GM12891 (cell line): Measurements from ENCODE around the gene RCOR1.

Experiments
- DNase-seq: peaks from one replicate; pipeline ENCODE4 v3.0.0; 2011; ENCODE audit warnings: low spot score; ENCODE audit not compliant: insufficient read length
- FAIRE-seq: peaks from 2 replicates; lab custom pipeline; 2011; peaks lifted over from hg19 to GRCh38; lab: Jason Lieb, UNC
- PAX5 ChIP-seq: IDR thresholded peaks from 2 replicates; pipeline ENCODE4 v1.6.1; 2011; ENCODE audit warnings: low read length, moderate library complexity, mild to moderate bottlenecking; ENCODE audit not compliant: insufficient read depth, severe bottlenecking
- POLR2A ChIP-seq: IDR thresholded peaks from 2 replicates; pipeline ENCODE4 v1.6.1; 2011; ENCODE audit warnings: low read depth, low read length, control low read depth
- POLR2AphosphoS5 ChIP-seq: IDR thresholded peaks from 2 replicates; pipeline ENCODE4 v1.6.1; 2011; ENCODE audit warnings: low read depth, low read length, control low read depth
- POU2F2 ChIP-seq: IDR thresholded peaks from 2 replicates; pipeline ENCODE4 v1.6.1; 2011; ENCODE audit warnings: low read depth, mild to moderate bottlenecking, control low read depth, low read length, moderate library complexity
- SPI1 ChIP-seq: IDR thresholded peaks from 2 replicates; pipeline ENCODE4 v1.6.1; 2011; ENCODE audit warnings: low read depth, low read length, control low read depth
- TAF1 ChIP-seq: IDR thresholded peaks from 2 replicates; pipeline ENCODE4 v1.6.1; 2011; ENCODE audit warnings: low read depth, low read length, control low read depth

The RCOR1 gene

DNA sequence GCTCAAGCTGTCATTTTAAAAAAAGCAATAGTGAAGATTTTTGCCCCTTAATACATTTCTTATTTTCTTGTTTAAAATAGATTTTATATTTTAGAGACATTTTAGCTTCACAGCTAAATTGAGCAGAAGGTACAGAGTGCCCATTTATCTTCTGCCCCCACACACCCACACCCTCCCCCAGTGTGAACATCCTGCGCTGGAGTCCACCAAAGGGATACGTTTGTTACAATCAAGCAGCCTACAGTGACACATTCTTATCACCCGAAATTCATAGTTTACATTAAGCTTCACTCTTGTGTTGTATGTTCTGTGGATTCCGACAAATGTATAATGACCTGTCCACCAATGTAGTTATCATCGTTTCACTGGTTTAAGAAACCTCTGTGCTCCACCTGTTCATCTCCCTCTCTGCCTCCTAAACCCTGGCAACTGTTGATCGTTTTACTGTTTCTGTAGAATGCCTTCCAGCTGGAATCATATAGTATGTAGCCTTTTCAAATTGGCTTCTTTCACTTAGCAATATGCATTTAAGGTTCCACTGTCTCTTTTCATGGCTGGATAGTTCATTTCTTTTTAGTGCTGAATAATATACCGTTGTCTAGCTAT lies 93.8 kb downstream of the RCOR1 start:
- no peak for TF ChIP-seq SPI1
- TF ChIP-seq POLR2A = no peak
- no peak for TF ChIP-seq POU2F2
- no peak for TF ChIP-seq POLR2AphosphoS5
- TF ChIP-seq PAX5 = no peak
- no peak for TF ChIP-seq TAF1
- FAIRE-seq = no peak
- no peak for DNase-seq

DNA sequence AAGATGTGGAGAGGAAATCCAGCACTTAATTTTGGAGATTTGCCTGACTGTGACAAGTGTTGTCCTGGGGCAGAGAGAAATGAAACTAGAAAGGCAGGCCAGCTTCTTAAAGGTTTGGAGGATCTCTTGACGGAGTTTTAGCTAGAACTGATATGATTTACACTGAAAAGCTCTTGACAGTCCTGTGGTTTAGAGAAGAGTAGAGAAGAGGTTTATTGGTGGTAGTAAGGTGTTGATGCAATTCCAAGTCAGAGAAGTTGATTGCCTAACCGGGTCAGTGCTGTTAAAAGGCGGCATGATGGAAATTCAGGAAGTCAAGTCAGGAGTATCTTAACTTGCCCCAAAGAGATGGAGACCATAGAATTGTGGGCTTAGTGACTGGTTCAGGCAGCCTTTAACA lies 95.8 kb downstream of the RCOR1 start:
- FAIRE-seq (no peak), DNase-seq (no peak)
- TF ChIP-seq PAX5 = no peak
- no peak for TF ChIP-seq POU2F2
- TF ChIP-seq POLR2A = no peak
- no peak for TF ChIP-seq SPI1
- no peak for TF ChIP-seq TAF1
- no peak for TF ChIP-seq POLR2AphosphoS5

DNA sequence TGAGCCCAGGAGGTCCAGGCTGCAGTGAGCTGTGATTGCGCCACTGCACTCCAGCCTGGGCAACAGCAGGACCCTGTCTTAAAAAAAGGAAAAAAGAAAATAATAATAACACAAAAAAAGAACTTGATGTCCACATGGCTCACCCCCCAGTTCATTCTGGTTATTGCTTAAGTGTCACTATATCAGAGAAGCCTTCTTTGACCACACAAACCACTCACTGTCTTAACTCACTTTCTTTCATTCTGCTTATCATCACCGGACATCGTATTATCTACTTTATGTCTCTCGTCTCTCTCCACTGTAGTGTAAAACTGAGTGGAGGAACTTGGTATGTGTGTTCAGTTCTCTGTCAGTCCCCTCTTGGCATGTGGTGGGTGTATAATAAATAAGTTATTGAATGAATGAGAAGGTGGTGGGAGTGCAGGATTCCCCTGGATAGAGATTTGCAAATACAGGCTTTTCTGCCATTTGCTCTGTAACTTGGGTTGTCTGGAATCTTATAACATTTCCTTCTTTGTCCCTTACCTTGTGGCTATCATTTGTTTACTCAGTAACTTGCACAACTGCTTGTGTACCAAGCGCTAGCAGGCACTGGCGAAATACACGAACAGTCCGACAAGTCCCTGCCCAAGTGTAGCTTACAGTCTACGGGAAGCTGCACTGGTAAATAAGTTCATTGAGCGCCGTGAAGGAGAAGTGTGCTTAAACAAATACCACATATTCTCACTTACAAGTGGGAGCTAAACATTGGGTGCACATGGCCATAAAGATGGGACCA lies 98.2 kb downstream of the RCOR1 start:
- TF ChIP-seq PAX5 (no peak), POLR2AphosphoS5 (no peak), TAF1 (no peak), SPI1 (no peak), POLR2A (no peak), POU2F2 (no peak)
- DNase-seq (no peak), FAIRE-seq (no peak)

DNA sequence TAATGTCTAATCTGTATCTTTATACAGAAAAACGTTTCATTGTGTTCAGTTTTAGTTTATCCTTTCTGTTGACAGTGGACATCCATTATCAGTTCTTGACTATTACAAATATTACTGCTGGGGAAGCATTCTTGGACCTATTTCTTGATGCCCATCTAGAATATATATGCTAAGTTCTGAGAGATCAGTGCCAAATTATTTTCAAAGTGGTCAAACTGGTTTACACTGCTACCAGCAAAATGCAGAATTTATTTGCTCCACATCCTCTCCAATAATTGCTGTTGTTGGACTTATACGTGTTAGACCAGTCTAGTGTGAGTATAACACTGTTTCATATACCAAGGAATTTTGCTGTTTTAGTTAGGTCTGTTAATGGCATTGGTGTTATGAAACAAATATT lies 99.3 kb downstream of the RCOR1 start:
- FAIRE-seq (peak; percentile 33), DNase-seq (no peak)
- TF ChIP-seq PAX5 = no peak
- TF ChIP-seq POU2F2 = no peak
- TF ChIP-seq POLR2AphosphoS5 = no peak
- TF ChIP-seq POLR2A = no peak

GRCh38 chr14:102692334-102692733 lies 99.9 kb downstream of the RCOR1 start:
- DNase-seq (no peak), FAIRE-seq (no peak)
- TF ChIP-seq POLR2AphosphoS5 = no peak
- no peak for TF ChIP-seq PAX5
- no peak for TF ChIP-seq POU2F2
- no peak for TF ChIP-seq SPI1
- TF ChIP-seq POLR2A = no peak
- no peak for TF ChIP-seq TAF1

DNA sequence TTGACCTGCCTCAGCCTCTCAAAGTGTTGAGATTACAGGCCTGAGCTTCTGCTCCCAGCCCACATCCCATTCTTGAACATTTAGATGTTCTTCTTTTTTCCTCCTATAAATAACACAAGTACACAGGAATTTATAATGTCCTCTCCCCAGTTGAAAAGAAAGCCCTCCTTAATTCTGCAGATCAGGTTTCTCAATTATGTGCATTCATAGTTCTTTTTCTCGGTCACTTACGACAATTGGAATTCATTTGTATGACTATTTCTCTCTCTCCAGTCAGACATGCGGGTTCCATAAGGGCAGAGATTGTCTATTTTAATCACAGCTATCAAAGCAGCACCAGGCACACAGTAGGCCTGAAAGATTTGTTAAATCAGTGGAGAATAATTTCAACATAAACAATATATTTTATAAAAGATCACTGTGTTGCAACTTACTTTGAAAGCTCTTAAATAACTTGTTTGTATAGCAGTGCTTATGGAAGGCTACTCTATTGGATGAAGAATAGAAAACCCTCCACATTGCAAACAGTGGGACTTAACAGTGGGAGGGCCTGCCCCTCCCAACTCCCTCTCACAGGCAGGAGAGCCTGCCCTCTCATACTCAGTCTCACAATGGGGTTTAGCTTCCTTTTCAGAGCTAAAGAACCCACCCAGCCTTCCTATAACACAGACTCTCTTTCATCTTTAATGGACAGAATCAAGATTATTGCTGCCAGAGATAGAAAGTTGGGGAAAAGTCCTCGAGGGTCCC lies 100.7 kb downstream of the RCOR1 start:
- TF ChIP-seq TAF1 = no peak
- TF ChIP-seq SPI1 = no peak
- TF ChIP-seq PAX5 = no peak
- no peak for TF ChIP-seq POLR2AphosphoS5
- TF ChIP-seq POLR2A = no peak
- TF ChIP-seq POU2F2 = no peak
- DNase-seq (no peak), FAIRE-seq (no peak)

GRCh38 chr14:102694530-102695166 lies 102.2 kb downstream of the RCOR1 start:
- DNase-seq = no peak
- FAIRE-seq = peak; percentile 66
- TF ChIP-seq SPI1 (no peak), PAX5 (no peak), TAF1 (no peak), POLR2AphosphoS5 (no peak), POLR2A (no peak), POU2F2 (no peak)

- TF ChIP-seq SPI1 (no peak), POU2F2 (no peak), POLR2AphosphoS5 (no peak), POLR2A (no peak), TAF1 (no peak)
- no peak for FAIRE-seq
- DNase-seq = no peak
Measured at GRCh38 chr14:102695167-102695555, 102.7 kb downstream of the RCOR1 start.
